GM18909 (cell line): Measurements from ENCODE around the gene PELI2.
A peak's percentile ranks its signal among the peaks of the same experiment; 100 is the strongest.

Experiments
- ATAC-seq: cut with Tn5 transposase; IDR thresholded peaks from one replicate; pipeline ENCODE4 v1.9.1; 2021; ENCODE audit warnings: mild to moderate bottlenecking; ENCODE audit not compliant: unreplicated experiment, poor library complexity

The PELI2 gene

GRCh38 chr14:56168007-56168616, 49.9 kb downstream of the PELI2 start:
- no peak for ATAC-seq

GRCh38 chr14:56170028-56170427, 51.8 kb downstream of the PELI2 start:
- ATAC-seq: no peak

GRCh38 chr14:56170877-56171422, 52.7 kb downstream of the PELI2 start:
- no peak for ATAC-seq

GRCh38 chr14:56172074-56172473, 53.9 kb downstream of the PELI2 start:
- ATAC-seq: no peak

- ATAC-seq: no peak
These were observed 54.4 kb downstream of the PELI2 start for GRCh38 chr14:56172571-56172971.

GRCh38 chr14:56173365-56173922, 55.2 kb downstream of the PELI2 start:
- no peak for ATAC-seq

GRCh38 chr14:56175773-56176172, 57.6 kb downstream of the PELI2 start:
- ATAC-seq: no peak

- ATAC-seq: no peak
These were observed 58.3 kb downstream of the PELI2 start for GRCh38 chr14:56176530-56176929.

- no peak for ATAC-seq
These were observed 58.8 kb downstream of the PELI2 start for GRCh38 chr14:56177036-56177435.

- no peak for ATAC-seq
These were observed 62.7 kb downstream of the PELI2 start for GRCh38 chr14:56180754-56181542.

GRCh38 chr14:56181681-56182085, 63.5 kb downstream of the PELI2 start:
- ATAC-seq: no peak

- no peak for ATAC-seq
These were observed 64.2 kb downstream of the PELI2 start for GRCh38 chr14:56182410-56182809.

- no peak for ATAC-seq
These were observed 65.5 kb downstream of the PELI2 start for GRCh38 chr14:56183631-56184157.

- ATAC-seq: no peak
These were observed 67.8 kb downstream of the PELI2 start for GRCh38 chr14:56185992-56186391.

GRCh38 chr14:56187736-56188135, 69.5 kb downstream of the PELI2 start:
- ATAC-seq: no peak

GRCh38 chr14:56189307-56189706, 71.1 kb downstream of the PELI2 start:
- ATAC-seq: no peak

GRCh38 chr14:56193347-56193746, 75.1 kb downstream of the PELI2 start:
- no peak for ATAC-seq

GRCh38 chr14:56194042-56194441, 75.8 kb downstream of the PELI2 start:
- ATAC-seq: no peak

- ATAC-seq: no peak
These were observed 77.0 kb downstream of the PELI2 start for GRCh38 chr14:56195223-56195622.

- ATAC-seq: peak; percentile 87
These were observed 77.5 kb downstream of the PELI2 start for GRCh38 chr14:56195704-56196103.

- no peak for ATAC-seq
These were observed 78.1 kb downstream of the PELI2 start for GRCh38 chr14:56196274-56196673.
